ENCODE results near the gene PKNOX1. TPM values are rescaled to one million over a fixed set of nuclear protein-coding genes. Genes with fewer than 3 reads are reported as not detected.
"Not testable (repeated sequence)": the region's sequence is repeated elsewhere in the genome, so short reads cannot be mapped to it uniquely, and the experiment has no call there.

Gene PKNOX1
- 18.7 and 22.6 TPM in 2 replicates for total RNA-seq (2014; rRNA removed)
- polyA plus RNA-seq (2012) = 15.4 TPM

GRCh38 chr21:42973991-42974831 lies at the start of gene PKNOX1:
TSS of gene PKNOX1 (plus strand) at chr21:42974562. CDS start at chr21:43004382, 29,820 bp downstream.
- peak; percentile 98 for DNase-seq (ENCODE audit: low read depth)

- no peak for DNase-seq (ENCODE audit: low read depth)
These were observed 49.0 kb upstream of the PKNOX1 start, which contains the start of gene ERVH48-1 for GRCh38 chr21:42925114-42925926. TSS of gene ERVH48-1 (minus strand) at chr21:42925630. CDS start at chr21:42919006, 6,624 bp downstream.

GRCh38 chr21:42927474-42928200 lies 46.7 kb upstream of the PKNOX1 start:
- DNase-seq (ENCODE audit: low read depth) = not testable (repeated sequence)

GRCh38 chr21:42929969-42930368 lies 44.4 kb upstream of the PKNOX1 start:
- no peak for DNase-seq (ENCODE audit: low read depth)

GRCh38 chr21:42931560-42932235 lies 42.7 kb upstream of the PKNOX1 start:
- DNase-seq (ENCODE audit: low read depth) = no peak

GRCh38 chr21:42932378-42933136 lies 41.8 kb upstream of the PKNOX1 start:
- not testable (repeated sequence) for DNase-seq (ENCODE audit: low read depth)

GRCh38 chr21:42933137-42933970 lies 41.0 kb upstream of the PKNOX1 start:
- DNase-seq (ENCODE audit: low read depth) = not testable (repeated sequence)

GRCh38 chr21:42933973-42934372 lies 40.4 kb upstream of the PKNOX1 start:
- DNase-seq (ENCODE audit: low read depth) = not testable (repeated sequence)

GRCh38 chr21:42936360-42936759 lies 38.0 kb upstream of the PKNOX1 start:
- DNase-seq (ENCODE audit: low read depth) = not testable (repeated sequence)

- not testable (repeated sequence) for DNase-seq (ENCODE audit: low read depth)
These were observed 37.1 kb upstream of the PKNOX1 start for GRCh38 chr21:42937034-42937940.

- DNase-seq (ENCODE audit: low read depth) = no peak
These were observed 36.3 kb upstream of the PKNOX1 start for GRCh38 chr21:42937960-42938605.

- not testable (repeated sequence) for DNase-seq (ENCODE audit: low read depth)
These were observed 35.8 kb upstream of the PKNOX1 start for GRCh38 chr21:42938606-42938995.

- peak; percentile 99 for DNase-seq (ENCODE audit: low read depth)
These were observed 34.6 kb upstream of the PKNOX1 start for GRCh38 chr21:42939582-42940413.

- DNase-seq (ENCODE audit: low read depth) = no peak
These were observed 32.7 kb upstream of the PKNOX1 start for GRCh38 chr21:42941696-42942085.

- peak; percentile 19 for DNase-seq (ENCODE audit: low read depth)
These were observed 32.1 kb upstream of the PKNOX1 start for GRCh38 chr21:42942244-42942643.

GRCh38 chr21:42949094-42949755 lies 25.1 kb upstream of the PKNOX1 start:
- not testable (repeated sequence) for DNase-seq (ENCODE audit: low read depth)

All from LHCN-M2 (cell line).